GM21786 (cell line): Measurements from ENCODE around the gene ARHGAP24.

ENCODE experiments used
- ATAC-seq: cut with Tn5 transposase; IDR thresholded peaks from one replicate; pipeline ENCODE4 v1.9.1; 2021; ENCODE audit not compliant: unreplicated experiment

Gene ARHGAP24

DNA sequence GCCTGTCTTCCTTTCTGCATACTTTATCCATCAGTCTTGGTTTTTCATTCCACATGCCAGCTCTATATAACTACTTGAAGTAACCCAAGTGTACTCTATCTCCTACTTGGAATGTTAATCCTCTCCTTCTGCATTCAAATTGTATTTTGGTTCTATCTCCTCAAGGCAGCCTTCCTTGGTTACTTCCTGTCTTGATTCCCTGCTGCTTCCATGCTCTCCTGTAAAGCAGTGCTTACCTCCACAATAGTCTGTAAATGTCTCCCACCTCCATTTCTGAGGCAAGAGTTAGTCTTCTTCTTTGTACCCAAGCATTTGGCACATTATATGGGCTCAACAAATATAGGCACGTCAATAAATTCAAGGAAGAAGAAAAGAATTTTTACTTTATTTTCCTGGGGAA lies 298.4 kb downstream of the ARHGAP24 start:
- ATAC-seq = no peak

GRCh38 chr4:85774000-85774399 lies 299.1 kb downstream of the ARHGAP24 start:
- no peak for ATAC-seq

- ATAC-seq = no peak
Measured at GRCh38 chr4:85774489-85774888, 299.5 kb downstream of the ARHGAP24 start.

DNA sequence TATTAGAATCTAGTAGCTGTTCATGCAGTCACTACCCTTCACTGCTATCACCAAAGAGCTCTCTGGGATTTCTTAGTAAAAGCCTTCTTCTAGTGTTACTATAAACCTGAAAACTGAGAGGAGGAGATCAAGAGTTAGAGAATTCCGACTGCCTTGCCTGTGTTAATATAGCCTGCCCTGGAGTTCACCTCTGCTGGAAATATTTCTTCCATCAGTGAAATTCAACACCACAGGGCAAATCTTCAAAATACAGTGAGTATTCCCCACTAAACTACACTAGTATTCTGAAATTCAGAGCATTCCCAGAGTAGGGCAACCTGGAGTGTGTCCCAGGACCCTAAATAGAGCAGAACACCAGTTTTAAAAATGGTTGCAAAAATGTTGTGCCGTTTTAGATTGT lies 301.1 kb downstream of the ARHGAP24 start:
- ATAC-seq = no peak

- ATAC-seq = no peak
Measured at GRCh38 chr4:85776579-85776978, 301.6 kb downstream of the ARHGAP24 start.

- peak; percentile 73 for ATAC-seq
Measured at GRCh38 chr4:85777908-85778631, 303.1 kb downstream of the ARHGAP24 start.

- ATAC-seq = peak; percentile 73
Measured at GRCh38 chr4:85778632-85779131, 303.7 kb downstream of the ARHGAP24 start.

DNA sequence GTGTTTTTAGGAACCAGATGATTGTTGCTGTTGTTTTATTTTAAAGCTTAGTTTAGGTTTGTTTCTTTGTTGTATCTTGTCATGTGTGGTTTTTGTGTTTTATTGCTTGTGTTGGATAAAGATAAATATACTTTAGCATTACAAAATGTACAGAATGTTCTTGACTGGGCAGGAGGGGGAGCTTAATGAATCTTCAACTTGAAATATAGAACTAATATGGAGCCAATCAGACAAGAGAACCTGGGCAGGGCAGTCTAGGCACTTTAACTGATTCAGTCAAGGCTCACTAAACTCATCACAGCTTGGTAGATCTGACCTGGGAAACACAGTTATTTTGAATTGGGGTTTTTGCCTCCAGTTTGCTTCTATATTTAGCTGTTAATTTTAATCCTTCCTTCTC lies 304.2 kb downstream of the ARHGAP24 start:
- peak; percentile 26 for ATAC-seq

DNA sequence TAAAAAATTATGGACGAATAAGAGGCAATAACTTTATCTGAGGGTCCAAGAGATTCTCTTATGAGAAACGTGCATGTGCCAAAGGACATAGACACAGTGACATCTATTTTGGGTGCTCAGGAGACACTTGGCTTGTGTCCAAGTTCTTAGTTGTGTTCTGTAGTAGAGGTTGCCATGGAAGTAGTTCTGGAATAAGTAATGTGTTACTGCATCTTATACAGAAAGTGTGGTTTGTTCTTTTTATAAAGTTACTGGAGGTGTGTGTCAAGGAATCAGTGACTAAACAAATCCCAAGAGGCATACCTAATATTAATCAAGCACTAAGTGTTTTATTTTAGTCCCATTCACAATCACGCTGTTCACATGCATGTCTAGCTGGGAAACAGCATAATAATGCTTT lies 305.7 kb downstream of the ARHGAP24 start:
- peak; percentile 33 for ATAC-seq

GRCh38 chr4:85783483-85783882 lies 308.5 kb downstream of the ARHGAP24 start:
- ATAC-seq = no peak

GRCh38 chr4:85783900-85784299 lies 308.9 kb downstream of the ARHGAP24 start:
- no peak for ATAC-seq

- ATAC-seq = no peak
Measured at GRCh38 chr4:85784348-85784747, 309.4 kb downstream of the ARHGAP24 start.

DNA sequence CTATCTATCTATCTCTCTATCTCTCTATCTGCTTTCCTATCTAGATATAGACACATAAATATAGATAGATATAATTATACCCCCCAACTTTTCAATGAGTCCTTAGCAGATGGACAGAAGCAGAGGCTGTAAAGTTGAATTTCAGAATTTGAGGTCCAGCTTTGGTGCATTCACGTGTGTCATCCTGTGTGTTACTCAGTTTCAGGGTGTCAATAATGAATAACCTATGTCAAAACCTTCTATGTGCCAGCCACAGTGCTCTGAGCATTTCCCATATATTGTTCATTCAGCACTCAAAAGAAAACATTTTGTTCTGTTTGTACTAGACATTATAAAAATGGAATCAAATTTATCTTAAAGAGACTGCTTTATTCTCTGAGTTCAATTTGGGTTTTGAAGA lies 310.0 kb downstream of the ARHGAP24 start:
- peak; percentile 48 for ATAC-seq

DNA sequence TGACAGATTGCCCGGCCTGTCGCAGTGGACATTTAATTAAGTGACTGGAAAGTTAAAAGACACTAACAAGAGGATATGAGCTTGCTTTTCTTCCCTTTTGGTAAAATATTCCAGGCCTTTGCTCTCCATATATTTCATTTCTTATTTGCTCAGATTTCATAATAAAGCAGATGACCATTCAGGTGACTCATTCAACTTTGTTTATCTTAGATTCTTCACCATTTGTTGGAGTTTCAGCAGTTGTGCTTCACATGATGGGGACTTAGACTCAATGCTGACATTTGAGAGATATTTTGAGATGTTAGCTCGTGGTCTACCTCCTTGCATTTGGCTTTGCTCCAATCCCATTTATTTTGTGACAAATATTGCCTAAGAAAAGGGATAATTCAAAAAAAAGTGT lies 312.2 kb downstream of the ARHGAP24 start:
- ATAC-seq = no peak

GRCh38 chr4:85788604-85789003 lies 313.7 kb downstream of the ARHGAP24 start:
- ATAC-seq = no peak

DNA sequence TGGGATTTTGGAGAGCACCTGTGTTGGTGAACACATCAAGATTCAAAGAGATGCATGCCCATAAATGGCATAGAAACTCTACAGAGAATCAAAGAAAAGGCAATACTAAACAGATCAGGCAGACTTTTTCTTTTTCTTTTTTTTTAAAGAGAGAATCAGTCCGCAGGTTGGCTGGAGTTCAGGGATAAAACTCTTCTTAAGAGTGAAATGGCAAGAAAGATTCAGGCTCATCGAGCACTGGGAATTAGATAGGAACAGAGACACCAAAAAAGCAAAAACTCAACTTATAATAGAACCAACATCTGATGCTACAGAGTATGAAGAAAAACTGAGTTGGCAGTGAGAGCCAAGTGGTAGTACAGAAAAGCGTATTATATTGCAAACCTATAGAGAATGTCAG lies 314.3 kb downstream of the ARHGAP24 start:
- ATAC-seq = no peak

DNA sequence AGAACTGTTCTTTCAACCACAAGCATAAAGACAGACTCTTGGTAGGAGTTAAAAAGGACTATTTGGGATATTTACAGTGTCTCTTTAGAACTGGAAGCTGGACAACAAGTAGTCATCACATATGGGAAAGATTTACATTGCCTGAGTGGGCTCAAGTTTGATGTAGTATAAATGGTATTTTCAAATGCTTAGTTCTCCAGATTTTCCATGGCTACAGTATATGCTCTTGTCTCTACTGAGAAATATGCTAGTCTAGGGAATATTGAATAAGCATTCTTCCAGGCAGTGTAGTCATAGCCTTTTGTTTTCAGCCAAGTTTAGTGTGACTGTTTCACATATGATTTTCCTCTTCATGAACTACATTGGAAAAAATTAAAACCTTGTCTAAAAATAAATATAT lies 315.6 kb downstream of the ARHGAP24 start:
- ATAC-seq = no peak

- no peak for ATAC-seq
Measured at GRCh38 chr4:85792376-85793232, 317.7 kb downstream of the ARHGAP24 start.

DNA sequence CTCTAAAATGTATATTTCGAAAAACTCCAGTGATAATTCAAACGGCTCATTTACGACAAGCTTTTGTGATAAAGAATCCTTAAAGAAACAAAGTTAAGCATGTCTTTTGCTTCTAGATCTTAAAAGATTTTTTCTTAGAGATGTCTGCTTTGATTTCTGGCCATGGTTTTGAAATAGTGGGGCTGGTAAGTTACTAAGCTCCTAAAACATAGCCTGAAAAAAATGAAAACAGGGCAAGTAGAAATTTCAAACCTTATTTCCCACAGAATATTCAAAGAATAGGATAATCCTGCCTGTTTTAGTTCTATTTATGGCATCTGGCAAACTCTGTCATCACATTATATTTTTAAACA lies 318.3 kb downstream of the ARHGAP24 start:
- ATAC-seq = no peak

DNA sequence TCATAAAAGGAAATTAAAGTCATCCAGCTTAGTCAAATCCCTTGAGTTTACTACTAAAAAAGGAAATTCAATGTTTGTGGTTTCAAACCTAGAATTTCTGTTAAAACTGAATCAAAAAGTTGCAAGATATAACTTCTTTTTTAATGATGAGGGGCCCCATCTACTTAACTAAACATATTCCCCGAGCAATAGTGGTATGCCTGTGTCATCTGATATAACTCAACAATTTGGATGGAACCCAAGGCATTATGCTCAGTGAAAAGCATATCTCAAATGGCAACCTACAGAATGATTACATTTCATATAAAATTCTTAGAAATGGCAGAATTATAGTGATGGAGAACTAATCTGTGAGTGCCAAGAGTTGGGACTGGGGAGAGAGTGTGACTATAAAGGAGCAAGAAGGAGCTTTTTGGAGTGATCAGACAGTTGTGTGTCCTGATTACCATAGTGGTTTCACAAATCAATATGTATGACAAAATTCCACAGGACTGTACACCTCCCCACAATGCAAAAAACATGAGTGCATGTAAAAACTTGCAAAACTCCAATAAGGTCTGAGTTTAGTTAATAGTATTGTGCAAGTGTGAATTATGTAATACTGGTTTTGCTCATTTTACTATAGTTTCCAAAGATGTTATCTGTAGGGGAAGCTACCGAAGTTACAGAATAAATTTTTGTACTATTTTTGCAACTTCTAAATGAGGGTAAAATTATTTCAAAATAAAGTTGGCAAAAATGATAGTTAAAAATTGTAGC lies 323.2 kb downstream of the ARHGAP24 start:
- ATAC-seq = no peak

DNA sequence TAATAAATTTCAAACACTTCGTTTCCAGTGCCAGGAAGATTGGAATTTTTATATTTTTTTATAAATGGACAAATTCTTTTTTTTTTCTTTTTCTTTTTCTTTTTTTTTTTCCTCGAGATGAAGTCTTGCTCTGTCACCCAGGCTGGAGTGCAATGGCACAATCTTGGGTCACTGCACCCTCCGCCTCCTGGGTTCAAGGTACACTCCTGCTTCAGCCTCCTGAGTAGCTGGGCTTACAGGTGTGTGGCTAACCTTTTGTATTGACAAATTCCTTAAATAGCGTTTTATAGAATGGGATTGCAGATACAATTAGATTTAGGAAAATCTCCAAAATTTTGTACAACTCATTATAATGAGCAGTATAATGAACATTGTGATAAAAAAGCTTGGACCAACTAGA lies 328.9 kb downstream of the ARHGAP24 start:
- ATAC-seq = no peak

- ATAC-seq = no peak
Measured at GRCh38 chr4:85805891-85806290, 330.9 kb downstream of the ARHGAP24 start.
